ENCODE measurements around the gene ADRA2A.

ADRA2A gene

GRCh38 chr10:111083222-111084095 is 6.6 kb downstream of the ADRA2A start (continued):
- TF ChIP-seq TSHZ2 (CRISPR knock-in tag; IDR thresholded peaks at IDR 0.05) (no peak), TOX (CRISPR knock-in tag; IDR thresholded peaks at IDR 0.05; ENCODE audit: borderline replicate concordance) (no peak), ISL1 (CRISPR knock-in tag; IDR thresholded peaks at IDR 0.05) (no peak), BACH2 (CRISPR knock-in tag; IDR thresholded peaks at IDR 0.05; ENCODE audit: borderline replicate concordance) (no peak)

GRCh38 chr10:111084366-111085255 is 7.8 kb downstream of the ADRA2A start:
- TF ChIP-seq TOX (CRISPR knock-in tag; IDR thresholded peaks at IDR 0.05; ENCODE audit: borderline replicate concordance) (no peak), ISL1 (CRISPR knock-in tag; IDR thresholded peaks at IDR 0.05) (no peak), ZNF70 (CRISPR knock-in tag; IDR thresholded peaks at IDR 0.05) (no peak), RARB (CRISPR knock-in tag; IDR thresholded peaks at IDR 0.05) (no peak), PATZ1 (CRISPR knock-in tag; IDR thresholded peaks at IDR 0.05; ENCODE audit: borderline replicate concordance) (no peak), ZC3H10 (CRISPR knock-in tag; IDR thresholded peaks at IDR 0.05) (no peak), TCF4 (CRISPR knock-in tag; IDR thresholded peaks at IDR 0.05; ENCODE audit: borderline replicate concordance) (no peak), ESRRG (CRISPR knock-in tag; IDR thresholded peaks at IDR 0.05) (no peak), SNAI2 (CRISPR knock-in tag; IDR thresholded peaks at IDR 0.05) (no peak)
- no peak for ATAC-seq

GRCh38 chr10:111085690-111086353 is 9.0 kb downstream of the ADRA2A start:
- TF ChIP-seq ZNF70 (CRISPR knock-in tag; IDR thresholded peaks at IDR 0.05) (no peak), CREB5 (CRISPR knock-in tag; IDR thresholded peaks at IDR 0.05; ENCODE audit: low read depth) (no peak), ZNF8 (CRISPR knock-in tag; IDR thresholded peaks at IDR 0.05) (no peak), CSDC2 (CRISPR knock-in tag; IDR thresholded peaks at IDR 0.05) (no peak), ZFP30 (CRISPR knock-in tag; IDR thresholded peaks at IDR 0.05) (no peak), ESRRG (CRISPR knock-in tag; IDR thresholded peaks at IDR 0.05) (no peak), OSR1 (CRISPR knock-in tag; IDR thresholded peaks at IDR 0.05) (no peak), ZNF565 (CRISPR knock-in tag; conservative IDR thresholded peaks at IDR 0.05; ENCODE audit: low read depth) (no peak), TSHZ2 (CRISPR knock-in tag; IDR thresholded peaks at IDR 0.05) (no peak), TOX (CRISPR knock-in tag; IDR thresholded peaks at IDR 0.05; ENCODE audit: borderline replicate concordance) (no peak), BACH2 (CRISPR knock-in tag; IDR thresholded peaks at IDR 0.05; ENCODE audit: borderline replicate concordance) (no peak), RARB (CRISPR knock-in tag; IDR thresholded peaks at IDR 0.05) (no peak), CSRNP3 (CRISPR knock-in tag; IDR thresholded peaks at IDR 0.05) (no peak), POU6F1 (CRISPR knock-in tag; IDR thresholded peaks at IDR 0.05; ENCODE audit: borderline replicate concordance, low read depth) (no peak), TCF4 (CRISPR knock-in tag; IDR thresholded peaks at IDR 0.05; ENCODE audit: borderline replicate concordance) (no peak)

More at GRCh38 chr10:111085690-111086353, 9.0 kb downstream of the ADRA2A start:
- no peak for ATAC-seq
